ENCODE measurements around the gene FBLN7.
A peak's percentile ranks its signal among the peaks of the same experiment; 100 is the strongest.
"Not testable (repeated sequence)": the region's sequence is repeated elsewhere in the genome, so short reads cannot be mapped to it uniquely, and the experiment has no call there.

FBLN7 gene

GRCh38 chr2:112138159-112139032, at the start of gene FBLN7:
Gene FBLN7 (plus strand): TSS chr2:112138385. CDS start chr2:112138656, 271 bp downstream.
- DNase-seq (ENCODE audit: low read depth) = no peak

GRCh38 chr2:112089375-112089774, 48.8 kb upstream of the FBLN7 start:
- DNase-seq (ENCODE audit: low read depth) = no peak

GRCh38 chr2:112092286-112093041, 45.7 kb upstream of the FBLN7 start:
- DNase-seq (ENCODE audit: low read depth) = no peak

GRCh38 chr2:112093216-112093615, 45.0 kb upstream of the FBLN7 start:
- no peak for DNase-seq (ENCODE audit: low read depth)

GRCh38 chr2:112095681-112096080, 42.5 kb upstream of the FBLN7 start:
- no peak for DNase-seq (ENCODE audit: low read depth)

GRCh38 chr2:112096098-112096497, 42.1 kb upstream of the FBLN7 start:
- no peak for DNase-seq (ENCODE audit: low read depth)

GRCh38 chr2:112108178-112108832, 29.9 kb upstream of the FBLN7 start:
- DNase-seq (ENCODE audit: low read depth) = no peak

GRCh38 chr2:112109278-112109677, 28.9 kb upstream of the FBLN7 start:
- DNase-seq (ENCODE audit: low read depth) = no peak

- no peak for DNase-seq (ENCODE audit: low read depth)
Measured at GRCh38 chr2:112110966-112111365, 27.2 kb upstream of the FBLN7 start.

- not testable (repeated sequence) for DNase-seq (ENCODE audit: low read depth)
Measured at GRCh38 chr2:112113354-112113753, 24.8 kb upstream of the FBLN7 start.

GRCh38 chr2:112118148-112118547, 20.0 kb upstream of the FBLN7 start:
- no peak for DNase-seq (ENCODE audit: low read depth)

- DNase-seq (ENCODE audit: low read depth) = peak; percentile 25
Measured at GRCh38 chr2:112121682-112122254, 16.4 kb upstream of the FBLN7 start.

GRCh38 chr2:112129060-112129459, 9.1 kb upstream of the FBLN7 start:
- DNase-seq (ENCODE audit: low read depth) = no peak

GRCh38 chr2:112133344-112133743, 4.8 kb upstream of the FBLN7 start:
- DNase-seq (ENCODE audit: low read depth) = no peak

GRCh38 chr2:112134120-112134519, 4.1 kb upstream of the FBLN7 start:
- DNase-seq (ENCODE audit: low read depth) = no peak

GRCh38 chr2:112136096-112136495, 2.1 kb upstream of the FBLN7 start:
- DNase-seq (ENCODE audit: low read depth) = no peak

- no peak for DNase-seq (ENCODE audit: low read depth)
Measured at GRCh38 chr2:112137516-112138158, 548 bp upstream of the FBLN7 start.

- DNase-seq (ENCODE audit: low read depth) = not testable (repeated sequence)
Measured at GRCh38 chr2:112139033-112139614, 939 bp downstream of the FBLN7 start.

- not testable (repeated sequence) for DNase-seq (ENCODE audit: low read depth)
Measured at GRCh38 chr2:112139661-112140204, 1.5 kb downstream of the FBLN7 start.

GRCh38 chr2:112140205-112140802, 2.1 kb downstream of the FBLN7 start:
- no peak for DNase-seq (ENCODE audit: low read depth)
